Measurements from ENCODE around the gene FOXK1.

FOXK1 gene

DNA sequence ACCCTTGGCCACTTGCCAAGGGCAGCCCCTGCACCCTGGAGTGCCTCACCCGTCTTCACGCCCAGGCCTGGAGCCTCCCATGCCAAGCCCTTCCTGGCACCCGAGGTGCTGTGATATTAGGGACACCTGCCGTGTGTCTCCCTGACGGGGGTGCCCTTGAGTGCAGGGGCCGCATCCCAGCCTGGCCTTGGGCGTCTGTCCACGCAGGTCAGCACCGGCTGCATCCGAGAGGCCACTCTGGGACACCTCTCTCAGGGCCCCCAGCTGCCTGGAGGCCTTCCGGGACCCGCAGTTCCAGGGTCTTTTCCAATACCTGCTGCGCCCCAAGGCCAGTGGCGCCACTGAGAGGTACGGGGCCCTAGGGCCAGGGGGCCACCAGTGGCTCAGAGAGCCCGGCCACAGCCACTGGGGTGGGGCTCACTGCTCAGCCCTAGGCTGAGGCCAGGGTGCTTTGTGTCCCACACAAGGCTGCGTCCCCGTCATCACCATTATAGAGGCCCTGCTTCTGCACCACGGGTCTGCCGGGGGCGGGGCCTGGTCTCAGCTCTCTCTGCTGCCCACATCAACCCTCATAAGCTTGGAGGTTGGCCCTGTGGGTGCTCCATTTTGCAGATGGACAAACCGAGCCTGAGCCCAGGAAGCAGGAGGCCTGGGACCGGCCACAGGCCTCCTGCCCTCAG is 106.0 kb downstream of the FOXK1 start:
- no peaks in the 10 kb centered on the region for H3K27me3 ChIP-seq (ENCODE audit: insufficient read depth, poor library complexity, severe bottlenecking)
- DNase-seq (ENCODE audit: low read depth in 1 of 2, low spot score in 1 of 2): no peak
- H3K4me3 ChIP-seq (replicated peaks; ENCODE audit: insufficient read depth, low read length): no peak overlapping the region
- TF ChIP-seq POLR2AphosphoS5 (IDR thresholded peaks at IDR 0.05; ENCODE audit: low read depth) (no peak), GABPA (IDR thresholded peaks at IDR 0.05; ENCODE audit: low read depth) (no peak), SPI1 (IDR thresholded peaks at IDR 0.05; ENCODE audit: borderline replicate concordance, low read depth) (no peak)
- TF ChIP-seq, protein P1, sequence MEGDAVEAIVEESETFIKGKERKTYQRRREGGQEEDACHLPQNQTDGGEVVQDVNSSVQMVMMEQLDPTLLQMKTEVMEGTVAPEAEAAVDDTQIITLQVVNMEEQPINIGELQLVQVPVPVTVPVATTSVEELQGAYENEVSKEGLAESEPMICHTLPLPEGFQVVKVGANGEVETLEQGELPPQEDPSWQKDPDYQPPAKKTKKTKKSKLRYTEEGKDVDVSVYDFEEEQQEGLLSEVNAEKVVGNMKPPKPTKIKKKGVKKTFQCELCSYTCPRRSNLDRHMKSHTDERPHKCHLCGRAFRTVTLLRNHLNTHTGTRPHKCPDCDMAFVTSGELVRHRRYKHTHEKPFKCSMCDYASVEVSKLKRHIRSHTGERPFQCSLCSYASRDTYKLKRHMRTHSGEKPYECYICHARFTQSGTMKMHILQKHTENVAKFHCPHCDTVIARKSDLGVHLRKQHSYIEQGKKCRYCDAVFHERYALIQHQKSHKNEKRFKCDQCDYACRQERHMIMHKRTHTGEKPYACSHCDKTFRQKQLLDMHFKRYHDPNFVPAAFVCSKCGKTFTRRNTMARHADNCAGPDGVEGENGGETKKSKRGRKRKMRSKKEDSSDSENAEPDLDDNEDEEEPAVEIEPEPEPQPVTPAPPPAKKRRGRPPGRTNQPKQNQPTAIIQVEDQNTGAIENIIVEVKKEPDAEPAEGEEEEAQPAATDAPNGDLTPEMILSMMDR (IDR thresholded peaks at IDR 0.05; ENCODE audit: insufficient read depth, low read length): no peak
- TF ChIP-seq, protein P2, sequence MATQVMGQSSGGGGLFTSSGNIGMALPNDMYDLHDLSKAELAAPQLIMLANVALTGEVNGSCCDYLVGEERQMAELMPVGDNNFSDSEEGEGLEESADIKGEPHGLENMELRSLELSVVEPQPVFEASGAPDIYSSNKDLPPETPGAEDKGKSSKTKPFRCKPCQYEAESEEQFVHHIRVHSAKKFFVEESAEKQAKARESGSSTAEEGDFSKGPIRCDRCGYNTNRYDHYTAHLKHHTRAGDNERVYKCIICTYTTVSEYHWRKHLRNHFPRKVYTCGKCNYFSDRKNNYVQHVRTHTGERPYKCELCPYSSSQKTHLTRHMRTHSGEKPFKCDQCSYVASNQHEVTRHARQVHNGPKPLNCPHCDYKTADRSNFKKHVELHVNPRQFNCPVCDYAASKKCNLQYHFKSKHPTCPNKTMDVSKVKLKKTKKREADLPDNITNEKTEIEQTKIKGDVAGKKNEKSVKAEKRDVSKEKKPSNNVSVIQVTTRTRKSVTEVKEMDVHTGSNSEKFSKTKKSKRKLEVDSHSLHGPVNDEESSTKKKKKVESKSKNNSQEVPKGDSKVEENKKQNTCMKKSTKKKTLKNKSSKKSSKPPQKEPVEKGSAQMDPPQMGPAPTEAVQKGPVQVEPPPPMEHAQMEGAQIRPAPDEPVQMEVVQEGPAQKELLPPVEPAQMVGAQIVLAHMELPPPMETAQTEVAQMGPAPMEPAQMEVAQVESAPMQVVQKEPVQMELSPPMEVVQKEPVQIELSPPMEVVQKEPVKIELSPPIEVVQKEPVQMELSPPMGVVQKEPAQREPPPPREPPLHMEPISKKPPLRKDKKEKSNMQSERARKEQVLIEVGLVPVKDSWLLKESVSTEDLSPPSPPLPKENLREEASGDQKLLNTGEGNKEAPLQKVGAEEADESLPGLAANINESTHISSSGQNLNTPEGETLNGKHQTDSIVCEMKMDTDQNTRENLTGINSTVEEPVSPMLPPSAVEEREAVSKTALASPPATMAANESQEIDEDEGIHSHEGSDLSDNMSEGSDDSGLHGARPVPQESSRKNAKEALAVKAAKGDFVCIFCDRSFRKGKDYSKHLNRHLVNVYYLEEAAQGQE (IDR thresholded peaks at IDR 0.05; ENCODE audit: insufficient replicate concordance, low read depth): no peak
- no peak overlapping the region for H3K27ac ChIP-seq (replicated peaks)

DNA sequence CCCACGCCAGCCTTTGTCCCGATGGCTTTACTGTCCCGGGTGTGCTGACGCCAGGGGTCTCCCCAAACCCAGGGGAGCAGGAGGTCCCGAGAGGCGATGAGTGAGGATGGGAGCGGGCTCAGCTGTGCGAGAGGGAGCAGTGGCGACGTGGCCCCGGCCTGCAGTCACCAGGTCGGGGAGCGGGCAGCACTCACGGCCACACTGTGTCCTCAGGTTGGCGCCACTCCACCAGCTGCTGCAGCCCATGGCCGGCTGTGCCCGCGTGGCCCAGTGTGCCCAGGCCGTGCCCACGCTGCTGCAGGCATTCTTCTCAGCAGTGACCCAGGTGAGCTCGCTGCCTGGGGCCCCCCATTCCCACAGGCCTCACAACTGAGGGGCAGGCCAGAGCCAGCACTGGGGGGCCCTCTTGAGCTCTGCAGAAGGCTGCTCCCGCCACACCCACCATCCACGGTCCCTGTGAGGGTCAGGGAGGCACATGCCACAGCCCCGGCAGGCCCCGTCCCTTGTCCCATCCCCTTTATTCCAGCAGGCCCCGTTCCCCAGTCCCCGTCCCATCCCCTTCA is 106.6 kb downstream of the FOXK1 start:
- TF ChIP-seq, protein P1 (IDR thresholded peaks at IDR 0.05; ENCODE audit: insufficient read depth, low read length): no peak
- DNase-seq (ENCODE audit: low read depth in 1 of 2, low spot score in 1 of 2): no peak
- Histone ChIP-seq H3K4me3 (replicated peaks; ENCODE audit: insufficient read depth, low read length) (no peak overlapping the region), H3K27me3 (ENCODE audit: insufficient read depth, poor library complexity, severe bottlenecking) (no peaks in the 10 kb centered on the region), H3K27ac (replicated peaks) (no peak overlapping the region)

DNA sequence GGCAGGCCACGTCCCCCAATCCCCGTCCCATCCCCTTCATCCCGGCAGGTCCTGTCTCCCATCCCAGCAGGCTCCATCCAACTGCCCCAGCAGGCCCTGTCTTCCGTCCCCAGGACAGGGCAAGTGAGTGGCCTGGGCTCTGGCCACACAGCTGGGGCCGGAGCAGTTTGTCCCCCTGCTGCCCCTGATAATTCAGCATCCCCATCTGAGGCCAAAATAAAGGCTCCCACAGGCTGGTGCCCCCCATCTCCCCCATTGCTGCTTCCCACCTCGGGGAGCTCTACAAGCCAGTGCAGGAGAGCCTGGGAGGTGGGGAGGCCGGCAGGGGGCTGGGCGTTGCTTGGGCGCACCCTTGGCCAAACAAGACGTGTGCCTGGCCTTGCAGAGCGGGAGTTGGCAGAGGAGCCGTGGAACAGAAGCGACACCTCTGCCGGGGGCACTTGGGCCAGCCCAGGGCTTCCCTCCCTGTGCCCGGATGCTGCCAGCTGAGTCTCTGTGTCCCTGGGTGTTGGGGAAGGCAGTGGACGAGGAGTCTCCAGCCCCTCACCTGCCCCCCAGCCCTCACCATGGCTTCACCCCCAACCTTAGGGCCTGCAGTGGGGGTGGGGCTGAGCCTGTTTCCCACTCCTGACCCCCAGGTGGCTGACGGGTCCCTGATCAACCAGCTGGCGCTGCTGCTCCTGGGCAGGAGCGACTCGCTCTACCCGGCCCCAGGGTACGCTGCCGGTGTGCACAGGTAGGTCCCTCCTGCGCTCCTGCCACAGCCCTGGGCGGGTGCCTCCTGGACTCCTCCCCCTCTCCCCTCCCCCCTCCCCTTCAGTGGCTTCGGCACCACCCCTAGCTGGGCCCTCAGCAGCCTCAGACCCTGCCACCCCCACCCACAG is 107.3 kb downstream of the FOXK1 start:
- TF ChIP-seq GABPA (IDR thresholded peaks at IDR 0.05; ENCODE audit: low read depth) (no peak), POLR2AphosphoS5 (IDR thresholded peaks at IDR 0.05; ENCODE audit: low read depth) (no peak), SPI1 (IDR thresholded peaks at IDR 0.05; ENCODE audit: borderline replicate concordance, low read depth) (no peak)
- TF ChIP-seq, protein P1 (IDR thresholded peaks at IDR 0.05; ENCODE audit: insufficient read depth, low read length): no peak
- TF ChIP-seq, protein P2 (IDR thresholded peaks at IDR 0.05; ENCODE audit: insufficient replicate concordance, low read depth): no peak
- DNase-seq (ENCODE audit: low read depth in 1 of 2, low spot score in 1 of 2): no peak
- Histone ChIP-seq H3K27me3 (ENCODE audit: insufficient read depth, poor library complexity, severe bottlenecking) (no peaks in the 10 kb centered on the region), H3K27ac (replicated peaks) (no peak overlapping the region), H3K4me3 (replicated peaks; ENCODE audit: insufficient read depth, low read length) (no peak overlapping the region)
